Raji (cell line): Measurements from ENCODE around the gene SEMA6A.

ENCODE experiments used
- POLR2A ChIP-seq: IDR thresholded peaks from 2 replicates; pipeline ENCODE4 v1.6.1; 2011; ENCODE audit warnings: low read depth, low read length, control low read depth; ENCODE audit not compliant: insufficient read depth

The SEMA6A gene

DNA sequence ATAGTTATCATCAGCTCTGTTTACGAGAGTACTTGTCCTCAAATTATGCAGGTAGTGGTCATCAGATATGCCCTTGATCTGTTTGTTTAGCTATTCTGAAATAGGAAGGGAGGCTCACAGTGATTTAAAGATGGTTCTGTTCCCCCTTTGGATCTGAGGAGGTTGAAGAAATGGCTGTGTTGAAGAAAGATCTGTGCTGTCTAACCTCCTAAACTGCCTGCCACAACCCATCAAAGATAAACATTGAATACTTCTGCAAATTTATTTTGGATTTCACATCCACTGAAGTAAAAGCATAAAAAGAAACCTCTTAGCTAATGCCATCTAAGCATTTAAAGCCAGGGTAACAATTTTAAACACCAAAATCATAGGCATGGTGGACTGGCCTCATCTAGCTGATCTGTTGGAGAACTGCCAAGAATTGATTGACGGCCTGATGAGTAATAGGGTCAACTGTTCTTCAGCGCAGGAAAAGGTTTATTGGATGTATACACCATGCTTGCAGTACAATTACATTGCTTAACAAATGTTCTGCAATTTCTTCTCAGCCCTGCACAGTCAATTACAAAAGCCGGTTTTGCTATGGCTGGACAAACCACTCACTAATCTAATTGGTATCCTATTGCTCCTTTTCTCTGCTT is 97.6 kb downstream of the SEMA6A start:
- TF ChIP-seq POLR2A = no peak

- TF ChIP-seq POLR2A = no peak
Observed at GRCh38 chr5:116475338-116475737, 99.3 kb downstream of the SEMA6A start.

GRCh38 chr5:116473706-116474105 is 100.9 kb downstream of the SEMA6A start:
- no peak for TF ChIP-seq POLR2A

DNA sequence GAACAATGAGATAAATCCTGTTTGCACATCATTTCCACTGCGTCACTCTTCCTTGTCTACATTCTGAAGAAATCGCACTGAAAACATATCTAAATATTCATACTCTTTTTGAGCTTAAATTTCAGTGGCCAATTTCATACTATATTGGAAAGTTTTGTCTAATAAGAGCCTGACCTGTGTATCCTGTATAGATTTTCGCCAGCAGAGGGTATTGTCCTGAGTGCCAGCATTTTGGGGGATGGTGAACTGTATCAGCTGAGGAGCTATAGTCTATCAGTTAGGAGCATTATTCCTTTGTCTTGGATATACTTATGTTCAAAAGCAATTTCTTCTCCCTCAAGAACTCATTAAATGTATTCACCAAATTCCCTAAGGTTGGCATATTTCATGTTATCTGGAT is 102.3 kb downstream of the SEMA6A start:
- TF ChIP-seq POLR2A = no peak

DNA sequence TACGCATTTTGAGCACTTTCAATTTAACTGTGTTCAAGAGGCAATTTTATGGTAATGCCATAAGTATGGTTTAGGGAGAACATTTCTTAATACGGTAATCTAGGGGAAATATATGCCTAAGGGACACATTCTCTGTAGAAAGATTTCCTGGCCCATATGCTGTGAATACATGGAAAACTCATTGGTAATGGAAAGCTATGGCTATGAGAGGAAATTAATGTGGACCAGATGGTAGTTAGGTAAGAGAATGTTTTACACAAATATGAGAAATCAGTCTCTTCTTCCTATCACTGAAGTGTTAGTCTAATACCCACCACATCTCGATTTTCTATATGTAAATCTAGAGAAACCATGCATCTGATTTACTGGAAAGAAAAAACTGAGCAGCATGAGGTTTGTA is 105.0 kb downstream of the SEMA6A start:
- no peak for TF ChIP-seq POLR2A

DNA sequence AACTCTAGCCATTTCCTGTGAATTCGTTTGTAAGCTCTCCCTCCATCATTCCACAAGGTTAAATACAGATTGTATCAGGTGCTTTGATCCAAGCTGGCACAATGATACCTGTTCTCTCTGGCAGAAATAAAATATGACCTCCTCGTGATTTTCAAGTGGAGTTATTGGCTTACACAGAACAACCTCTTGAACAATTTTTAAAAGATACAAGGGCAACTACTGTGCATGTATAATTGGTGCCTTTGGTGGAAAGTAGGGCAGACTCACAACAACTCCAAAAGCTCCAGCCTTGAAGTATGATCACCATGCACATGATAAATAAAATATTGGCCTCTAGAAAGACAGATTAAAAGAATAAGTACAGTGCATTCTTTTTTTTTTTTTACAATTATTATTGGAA is 106.0 kb downstream of the SEMA6A start:
- TF ChIP-seq POLR2A = no peak

DNA sequence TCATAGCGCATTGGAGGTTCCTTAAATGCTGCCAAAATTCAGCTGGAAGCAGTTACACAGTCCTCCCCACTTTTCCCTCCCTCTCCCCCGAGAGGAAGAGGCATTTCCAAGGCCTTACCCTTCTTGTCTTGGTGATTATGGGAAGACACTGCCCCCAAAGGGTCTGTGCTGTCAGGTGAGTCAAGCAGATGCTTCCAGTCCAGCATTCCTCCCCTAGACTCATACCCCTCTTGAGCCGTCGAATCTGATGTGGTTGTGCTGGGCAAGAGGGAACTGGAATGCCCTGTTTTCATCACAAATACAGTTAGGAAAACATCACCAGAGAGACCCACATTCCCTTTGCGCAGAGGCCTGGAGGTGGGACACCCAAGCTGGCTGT is 107.2 kb downstream of the SEMA6A start:
- TF ChIP-seq POLR2A = no peak

DNA sequence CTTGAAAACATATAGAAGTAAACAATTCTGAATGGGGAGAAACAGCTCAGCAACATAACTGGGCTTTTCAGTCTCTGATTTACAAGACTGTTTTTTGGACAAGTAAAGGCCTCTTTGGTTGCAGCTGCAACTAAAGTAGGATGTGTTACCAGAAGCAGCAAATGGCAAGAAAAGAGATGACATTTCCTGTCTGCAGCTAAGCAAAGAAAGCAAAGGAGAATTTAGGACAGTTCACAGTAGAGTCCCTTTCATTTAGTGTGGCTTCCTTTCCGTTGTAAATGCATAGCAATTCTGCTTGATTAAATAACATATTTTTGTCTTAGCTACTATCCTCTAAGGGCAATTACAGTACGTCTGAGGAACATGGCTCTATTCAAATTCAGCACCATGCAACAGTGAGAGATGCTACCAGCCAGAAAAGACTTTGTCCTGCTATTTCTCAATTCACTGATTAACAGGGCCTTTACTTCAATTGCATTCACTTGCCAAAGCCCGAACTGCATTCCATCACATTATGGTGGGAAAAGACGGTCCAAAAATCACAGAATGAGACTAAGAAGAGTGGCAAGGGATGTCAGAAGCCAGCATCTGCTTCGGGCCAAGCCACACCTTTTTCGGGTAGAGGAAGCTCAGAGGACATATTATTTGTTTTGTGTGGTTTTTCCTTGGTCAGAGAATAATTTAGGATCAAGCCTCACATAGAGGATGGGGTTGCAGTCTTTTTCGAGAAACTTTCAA is 107.7 kb downstream of the SEMA6A start:
- no peak for TF ChIP-seq POLR2A

DNA sequence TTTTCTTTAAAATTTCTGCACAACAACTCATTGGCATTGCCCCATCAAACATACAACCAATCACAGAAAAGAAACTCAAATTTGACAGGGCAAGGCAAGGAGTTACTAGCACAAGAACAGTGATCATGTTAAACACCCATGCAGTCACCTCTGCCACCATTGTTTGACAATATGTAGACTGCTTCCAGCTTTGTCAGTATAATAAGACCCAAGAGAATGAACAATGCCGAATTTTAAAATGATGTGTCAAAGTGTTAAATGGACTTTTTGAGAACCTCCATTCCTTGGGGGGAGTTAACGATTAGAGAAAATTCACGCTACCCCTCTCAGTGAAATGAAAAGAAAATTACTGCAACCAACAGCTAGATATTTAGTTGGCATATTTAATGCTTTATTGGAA is 109.2 kb downstream of the SEMA6A start:
- TF ChIP-seq POLR2A = no peak

DNA sequence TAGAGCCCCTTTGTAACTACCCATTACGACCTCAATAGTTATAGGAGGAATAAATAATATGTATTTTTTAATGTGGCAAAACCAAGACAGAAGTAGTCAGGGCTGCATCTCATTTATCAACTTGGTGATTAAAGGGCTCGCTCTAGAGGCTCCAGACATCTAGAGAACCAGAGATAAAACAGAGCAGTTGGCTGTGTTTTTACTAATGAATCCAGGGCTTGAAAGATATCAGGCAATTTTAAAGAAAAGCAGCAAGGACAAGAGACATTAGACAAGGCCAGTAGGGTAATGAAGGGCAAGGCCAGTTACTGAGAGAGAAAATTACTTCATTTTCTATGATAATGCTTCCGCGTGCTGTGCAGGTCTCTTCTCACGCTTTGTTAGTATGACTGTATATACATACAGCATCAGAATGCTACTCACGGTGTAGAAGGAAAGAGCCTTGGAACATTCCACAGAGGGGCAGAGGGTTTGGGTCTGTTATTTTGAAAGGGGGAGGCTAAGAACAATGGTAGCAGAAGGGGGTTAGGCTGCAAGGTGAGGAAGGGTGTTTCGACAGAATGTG is 110.4 kb downstream of the SEMA6A start:
- no peak for TF ChIP-seq POLR2A

DNA sequence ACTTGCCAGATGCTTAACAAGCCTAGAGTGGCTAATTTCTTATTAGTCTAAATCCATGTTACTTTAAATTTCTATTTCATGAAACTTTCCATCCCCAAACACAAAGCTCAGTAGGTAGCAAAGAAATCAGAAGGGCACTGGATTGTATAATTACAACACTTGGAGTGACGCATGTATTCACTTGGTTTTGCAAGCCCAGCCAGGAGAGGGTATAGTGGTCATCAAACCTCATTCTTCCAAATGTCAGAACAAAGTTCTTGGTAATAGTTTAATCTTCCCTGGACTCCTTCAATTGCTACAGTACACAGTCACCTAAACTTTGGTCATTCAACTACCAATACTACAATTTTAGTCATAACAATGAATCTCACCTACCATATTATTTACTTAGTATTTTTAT is 112.1 kb downstream of the SEMA6A start:
- no peak for TF ChIP-seq POLR2A

DNA sequence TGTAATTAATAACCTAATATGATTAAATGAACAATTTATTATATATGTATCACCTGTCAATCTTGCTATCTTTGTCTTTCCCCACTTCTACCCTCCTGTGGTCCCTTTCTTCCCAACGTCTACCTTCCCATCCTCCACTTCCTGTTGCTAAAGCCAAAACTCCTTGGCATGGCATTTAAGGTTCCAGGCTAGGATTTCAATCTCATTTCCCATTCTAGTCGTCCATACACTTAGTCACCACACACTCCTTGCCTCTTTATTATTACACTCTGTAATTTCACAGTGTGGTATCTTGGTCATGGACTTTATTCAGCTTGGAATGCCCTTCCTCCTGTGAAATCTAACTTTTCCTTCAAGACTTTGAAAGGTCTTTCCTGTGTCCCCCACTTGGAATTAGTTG is 115.3 kb downstream of the SEMA6A start:
- no peak for TF ChIP-seq POLR2A

GRCh38 chr5:116457062-116457461 is 117.6 kb downstream of the SEMA6A start:
- no peak for TF ChIP-seq POLR2A

GRCh38 chr5:116456036-116456435 is 118.6 kb downstream of the SEMA6A start:
- TF ChIP-seq POLR2A = no peak

DNA sequence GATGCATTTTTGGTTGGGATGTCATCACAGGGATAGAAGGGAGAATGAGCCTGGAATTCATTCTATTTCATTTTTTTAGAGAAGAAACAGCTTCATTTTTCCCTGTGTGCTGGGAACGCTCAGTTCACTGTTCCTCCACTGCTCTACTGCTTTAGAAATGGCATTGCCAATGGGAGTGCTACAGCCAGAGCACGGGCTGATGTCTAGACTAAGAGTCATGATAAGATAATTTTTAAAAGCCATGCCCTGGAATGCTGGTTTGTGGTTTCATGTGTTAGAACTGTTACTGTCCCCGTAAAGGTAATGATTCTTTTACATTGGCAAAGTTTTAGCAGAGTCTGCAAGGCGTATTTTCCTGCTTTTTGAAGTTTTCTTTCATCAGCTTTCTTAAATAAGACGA is 119.6 kb downstream of the SEMA6A start:
- no peak for TF ChIP-seq POLR2A

- TF ChIP-seq POLR2A = no peak
Observed at GRCh38 chr5:116454417-116454927, 120.2 kb downstream of the SEMA6A start.

- no peak for TF ChIP-seq POLR2A
Observed at GRCh38 chr5:116453988-116454411, 120.6 kb downstream of the SEMA6A start.

DNA sequence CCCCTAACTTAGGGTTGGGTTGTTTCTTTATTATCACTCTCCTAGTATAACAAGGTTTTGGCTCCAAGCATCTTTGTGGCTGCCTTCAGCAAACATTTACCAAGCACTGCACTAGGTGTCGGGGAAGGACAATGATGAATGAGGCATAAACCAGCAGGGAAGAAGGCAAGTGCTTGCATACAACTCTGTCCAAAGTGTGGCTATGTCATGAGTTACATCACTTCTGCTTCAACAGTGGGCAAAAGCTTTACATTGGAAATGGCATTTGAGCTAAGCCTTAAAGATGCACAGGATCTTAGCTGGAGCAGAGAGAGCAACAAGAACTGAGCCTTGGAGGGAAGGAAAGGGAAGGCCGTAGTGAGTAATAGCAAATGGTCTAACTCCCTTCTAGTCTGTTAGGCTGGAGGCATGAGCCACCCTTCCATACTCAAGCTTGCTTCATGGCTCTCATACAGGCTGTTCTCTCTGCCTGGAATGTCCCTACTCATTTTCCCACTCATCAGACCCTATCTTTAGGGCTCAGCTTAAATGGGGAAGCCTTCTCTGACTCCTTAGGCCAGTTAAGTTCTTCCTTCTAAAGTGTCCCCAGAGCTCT is 121.8 kb downstream of the SEMA6A start:
- TF ChIP-seq POLR2A = no peak
